LoVo (cell line): ENCODE measurements around the gene RHOA.
"Not testable (repeated sequence)": the region's sequence is repeated elsewhere in the genome, so short reads cannot be mapped to it uniquely, and the experiment has no call there.

Experiments used
- DNase-seq: peaks from one replicate; pipeline ENCODE4 v3.0.0-alpha.2; 2016; ENCODE audit warnings: low spot score

The RHOA gene

GRCh38 chr3:49362561-49362960 lies 49.2 kb downstream of the RHOA start:
- no peak for DNase-seq

GRCh38 chr3:49359623-49360022 lies 52.2 kb downstream of the RHOA start:
- peak; percentile 37 for DNase-seq

- no peak for DNase-seq
These were observed 52.9 kb downstream of the RHOA start for GRCh38 chr3:49358884-49359225.

GRCh38 chr3:49358217-49358883 lies 53.4 kb downstream of the RHOA start, which contains the start of gene GPX1:
Gene GPX1, minus strand, starts transcription at chr3:49358353. Its CDS starts 75 bp downstream, at chr3:49358278.
- DNase-seq, result peak; percentile 94

GRCh38 chr3:49357443-49358216 lies 54.1 kb downstream of the RHOA start:
- peak; percentile 49 for DNase-seq

DNA sequence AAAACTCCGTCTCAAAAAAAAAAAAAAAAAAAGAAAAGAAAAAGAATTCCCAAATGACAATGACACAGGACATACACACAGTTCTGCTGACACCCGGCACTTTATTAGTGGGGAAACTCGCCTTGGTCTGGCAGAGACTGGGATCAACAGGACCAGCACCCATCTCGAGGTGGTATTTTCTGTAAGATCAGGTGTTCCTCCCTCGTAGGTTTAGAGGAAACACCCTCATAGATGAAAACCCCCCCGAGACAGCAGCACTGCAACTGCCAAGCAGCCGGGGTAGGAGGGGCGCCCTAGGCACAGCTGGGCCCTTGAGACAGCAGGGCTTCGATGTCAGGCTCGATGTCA lies 54.7 kb downstream of the RHOA start:
- not testable (repeated sequence) for DNase-seq

DNA sequence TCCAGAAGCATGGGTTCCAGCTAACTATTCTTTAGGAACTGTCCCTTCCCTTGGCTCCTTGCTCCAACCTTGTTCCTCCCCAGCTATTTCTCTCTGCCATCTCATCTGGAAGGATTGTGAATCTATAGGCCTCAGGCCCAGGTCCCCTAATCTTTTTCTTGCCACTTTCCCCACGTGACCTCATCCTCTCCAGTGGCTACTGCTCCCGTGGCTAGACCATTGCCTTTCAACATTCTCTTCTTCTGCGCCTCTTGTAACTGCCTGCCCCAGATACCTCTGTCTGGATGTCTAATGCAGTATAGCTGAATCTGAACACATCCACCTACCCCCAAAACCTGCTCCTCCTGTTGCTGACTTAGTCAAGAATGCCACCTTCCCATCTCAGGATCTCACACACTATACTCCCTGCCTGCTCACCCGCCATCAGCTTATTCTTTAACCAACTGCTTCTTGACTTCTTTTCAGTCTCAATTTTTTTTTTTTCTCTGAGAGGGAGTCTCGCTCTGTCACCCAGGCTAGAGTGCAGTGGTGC lies 58.8 kb downstream of the RHOA start:
- no peak for DNase-seq

GRCh38 chr3:49352281-49352680 lies 59.5 kb downstream of the RHOA start:
- no peak for DNase-seq

- DNase-seq, result peak; percentile 20
These were observed 60.2 kb downstream of the RHOA start for GRCh38 chr3:49351521-49352011.

DNA sequence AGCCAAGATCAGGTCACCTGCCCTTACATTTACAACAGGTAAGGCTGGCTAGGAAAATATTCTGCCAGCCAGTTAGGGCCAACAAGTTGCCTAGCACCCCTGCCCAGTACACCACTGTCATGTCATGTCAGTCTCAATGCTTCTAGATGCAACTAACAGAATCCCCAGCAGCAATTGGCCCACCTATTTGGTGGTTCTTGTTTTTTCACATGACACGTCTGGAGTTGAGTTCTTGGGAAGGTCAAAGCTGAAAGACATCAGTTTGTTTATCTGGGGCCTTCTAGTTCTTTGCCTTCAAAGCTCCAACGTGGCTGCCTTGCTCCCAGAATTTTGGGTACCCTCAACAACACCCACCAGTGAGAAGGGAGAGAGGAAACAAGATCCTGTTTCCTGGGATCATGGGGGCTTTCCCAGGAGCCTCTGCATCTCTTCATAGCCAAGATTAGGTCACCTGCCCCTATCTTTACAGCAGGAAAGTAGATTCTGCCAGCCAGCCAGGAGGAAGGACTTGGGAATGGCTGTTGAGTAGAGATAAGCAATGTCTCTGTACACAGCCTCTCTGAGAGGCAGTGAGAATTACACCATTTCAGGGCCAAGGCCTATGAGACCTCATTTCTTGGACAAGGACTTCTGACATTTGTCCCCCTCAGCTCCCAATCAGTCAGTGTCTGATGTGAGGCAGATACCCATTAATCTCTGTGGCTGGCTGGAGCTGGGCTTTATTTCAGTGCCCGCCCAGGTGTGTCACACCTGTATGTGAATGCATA lies 62.2 kb downstream of the RHOA start:
- no peak for DNase-seq

GRCh38 chr3:49348361-49348760 lies 63.4 kb downstream of the RHOA start:
- DNase-seq, result not testable (repeated sequence)

- peak; percentile 34 for DNase-seq
These were observed 65.0 kb downstream of the RHOA start for GRCh38 chr3:49346797-49347251.

DNA sequence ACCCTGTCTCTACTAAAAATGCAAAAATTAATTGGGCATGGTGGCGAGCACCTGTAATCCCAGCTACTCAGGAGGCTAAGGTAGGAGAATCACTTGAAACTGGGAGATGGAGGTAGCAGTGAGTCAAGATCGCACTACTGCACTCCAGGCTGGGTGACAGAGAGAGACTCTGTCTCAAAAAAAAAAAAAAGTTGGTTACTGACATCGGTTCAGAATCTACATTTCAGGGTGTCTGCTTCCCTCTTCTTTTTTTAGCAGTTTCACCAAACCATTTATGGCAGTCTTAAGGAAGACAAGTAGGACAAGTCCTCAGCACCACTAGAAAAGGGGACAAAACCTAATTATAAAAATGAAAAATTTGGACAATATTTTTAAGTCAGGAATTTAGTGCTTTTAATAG lies 68.6 kb downstream of the RHOA start:
- no peak for DNase-seq

- DNase-seq, result no peak
These were observed 69.8 kb downstream of the RHOA start for GRCh38 chr3:49341996-49342395.

- peak; percentile 90 for DNase-seq
These were observed 71.6 kb downstream of the RHOA start, which contains the start of gene USP4 for GRCh38 chr3:49339941-49340800. Gene USP4, minus strand, starts transcription at chr3:49340053. Its CDS starts 29 bp downstream, at chr3:49340024.

DNA sequence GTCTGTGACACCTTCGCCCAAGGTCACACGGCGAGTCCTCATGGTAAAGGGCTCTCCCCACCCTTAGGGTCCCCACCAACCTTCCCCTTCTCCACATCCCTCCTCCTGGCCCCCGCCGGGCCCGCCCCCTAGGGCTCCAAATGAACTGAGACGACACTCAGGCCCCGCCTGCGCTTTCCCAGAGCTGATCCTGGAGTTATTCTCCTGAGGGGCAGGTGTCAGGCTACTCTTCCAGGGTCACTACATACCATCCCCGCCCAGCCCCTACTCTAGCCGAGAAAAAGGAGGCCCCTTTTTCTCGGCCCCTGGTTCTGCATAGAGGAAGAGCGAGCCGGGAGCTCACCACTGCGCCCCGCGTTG lies 72.2 kb downstream of the RHOA start:
- no peak for DNase-seq

DNA sequence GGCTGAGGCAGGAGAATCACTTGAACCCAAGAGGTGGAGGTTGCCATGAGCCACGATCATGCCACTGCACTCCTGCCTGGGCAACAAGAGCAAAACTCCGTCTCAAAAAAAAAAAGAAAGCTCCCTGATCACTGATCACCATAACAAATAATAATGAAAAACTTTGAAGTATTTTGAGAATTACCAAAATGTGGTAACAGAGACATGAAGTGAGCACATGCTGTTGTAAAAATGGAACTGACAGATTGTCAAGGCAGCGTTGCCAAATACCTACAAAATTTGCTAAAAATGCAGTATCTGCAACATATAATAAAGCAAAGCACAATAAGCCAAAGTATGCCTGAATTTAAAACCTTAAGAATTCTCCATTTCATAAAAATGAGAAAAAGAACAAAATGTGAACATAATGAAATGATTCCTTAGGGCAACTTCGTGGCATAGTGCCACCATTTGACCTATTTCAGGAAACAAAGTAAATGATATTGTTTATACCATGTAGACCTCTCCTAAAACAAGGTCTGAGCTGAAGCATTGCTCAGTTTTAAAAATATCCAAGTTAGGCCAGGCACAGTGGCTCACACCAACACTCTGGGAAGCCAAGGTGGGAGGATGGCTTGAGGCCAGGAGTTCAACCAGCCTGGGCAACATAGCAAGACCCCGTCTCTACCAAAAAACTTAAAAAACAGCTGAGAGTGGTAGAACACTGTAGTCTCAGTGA lies 77.7 kb downstream of the RHOA start:
- DNase-seq, result no peak

GRCh38 chr3:49333091-49333490 lies 78.7 kb downstream of the RHOA start:
- DNase-seq, result no peak

DNA sequence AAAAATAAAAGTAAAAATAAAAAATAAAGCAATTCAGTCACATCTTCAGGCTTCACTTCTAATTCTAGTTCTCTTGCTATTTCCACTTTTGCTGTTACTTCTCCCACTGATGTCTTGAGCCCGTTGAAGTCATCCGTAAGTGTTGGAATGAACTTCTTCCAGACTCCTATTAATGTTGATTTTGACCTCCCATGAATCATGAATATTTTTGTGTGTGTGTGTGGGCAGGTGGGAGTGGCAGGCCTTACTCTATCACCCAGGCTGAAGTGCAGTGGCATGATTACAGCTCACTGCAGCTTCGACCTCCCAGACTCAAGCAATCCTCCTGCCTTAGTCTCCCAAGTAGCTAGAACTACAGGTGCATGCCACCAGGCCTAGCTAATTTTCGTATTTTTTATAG lies 82.6 kb downstream of the RHOA start:
- DNase-seq, result no peak

- DNase-seq, result not testable (repeated sequence)
These were observed 83.4 kb downstream of the RHOA start for GRCh38 chr3:49328350-49328749.

DNA sequence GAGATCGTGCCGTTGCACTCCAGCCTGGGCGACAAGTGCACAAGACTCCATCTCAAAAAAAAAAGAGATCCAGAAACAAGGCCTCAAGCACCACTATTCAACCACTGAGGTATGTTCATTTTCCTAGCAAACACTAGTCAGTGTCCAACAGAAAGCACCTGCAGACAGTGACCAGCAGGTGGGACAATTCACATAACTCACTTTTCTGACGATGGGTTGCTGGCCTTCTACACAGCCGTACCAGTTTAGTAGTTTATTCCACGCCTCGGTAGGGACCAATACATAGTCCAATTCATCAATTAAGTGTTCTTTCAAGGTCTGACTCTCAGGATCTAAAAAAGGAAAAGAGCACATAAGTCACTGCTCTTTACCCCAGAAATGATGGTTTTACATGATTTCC lies 84.3 kb downstream of the RHOA start:
- no peak for DNase-seq
